CD4-positive, CD25-positive, alpha-beta regulatory T cell (primary cell): ENCODE results near the gene GLOD4. TPM values are rescaled to one million over a fixed set of nuclear protein-coding genes. Genes with fewer than 3 reads are reported as not detected.

ENCODE experiments used
- ATAC-seq, 2 donors: fragments of 150-1000 bp; cut with Tn5 transposase; one replicate each; pipeline ENCODE4 v1.10.0; 2021; ENCODE audit warnings: low read depth in 2 of 2, moderate number of reproducible peaks in 2 of 2, moderate library complexity in 1 of 2
- DNase-seq, 3 donors: peaks; one replicate each; pipeline versions ENCODE4 v3.0.0 to v3.0.0-alpha.2; 2012 to 2022; ENCODE audit warnings: mixed read lengths in 1 of 3
- H3K27ac ChIP-seq: one replicate; pipeline ENCODE4 v1.7.0; 2013; ENCODE audit warnings: mild to moderate bottlenecking, low read length; ENCODE audit not compliant: insufficient read depth, poor library complexity, severe bottlenecking
- H3K27me3 ChIP-seq: one replicate; pipeline ENCODE4 v1.7.0; 2013; ENCODE audit warnings: low read length; ENCODE audit not compliant: control insufficient read depth, insufficient read depth
- H3K36me3 ChIP-seq: one replicate; pipeline ENCODE4 v1.7.0; 2013; ENCODE audit warnings: mild to moderate bottlenecking, low read length, moderate library complexity; ENCODE audit not compliant: control insufficient read depth, insufficient read depth
- H3K4me1 ChIP-seq: 2 replicates; pipeline ENCODE4 v1.7.0; 2013; ENCODE audit warnings: mild to moderate bottlenecking, low read length; ENCODE audit not compliant: insufficient read depth, control insufficient read depth, poor library complexity, severe bottlenecking
- H3K4me3 ChIP-seq: one replicate; pipeline ENCODE4 v1.7.0; 2013; ENCODE audit warnings: low read depth, mild to moderate bottlenecking, low read length, moderate library complexity
- H3K9me3 ChIP-seq, 2 experiments: 1 replicate in 1 of 2; 2 replicates in 1 of 2; pipeline ENCODE4 v1.7.0; 2013; ENCODE audit warnings: low read length in 2 of 2, mild to moderate bottlenecking in 1 of 2, moderate library complexity in 1 of 2; ENCODE audit not compliant: control insufficient read depth in 2 of 2
- H3K27ac Mint-ChIP-seq, 3 donors: one replicate each; pipeline ENCODE4 v1.8.0; 2020 to 2022; ENCODE audit warnings: mild to moderate bottlenecking in 3 of 3, mixed read lengths in 3 of 3, moderate library complexity in 2 of 3
- H3K27me3 Mint-ChIP-seq: one replicate; pipeline ENCODE4 v1.8.0; 2022; ENCODE audit warnings: mild to moderate bottlenecking, mixed read lengths
- H3K36me3 Mint-ChIP-seq: one replicate; pipeline ENCODE4 v1.8.0; 2020; ENCODE audit warnings: mixed read lengths
- H3K4me1 Mint-ChIP-seq, 4 donors: one replicate each; pipeline ENCODE4 v1.8.0; 2020 to 2022; ENCODE audit warnings: mixed read lengths in 4 of 4, mild to moderate bottlenecking in 1 of 4
- H3K4me3 Mint-ChIP-seq, 4 donors: one replicate each; pipeline ENCODE4 v1.8.0; 2020 to 2022; ENCODE audit warnings: mild to moderate bottlenecking in 4 of 4, mixed read lengths in 4 of 4, moderate library complexity in 3 of 4
- H3K9me3 Mint-ChIP-seq, 7 donors: one replicate each; pipeline ENCODE4 v1.8.0; 2020 to 2022; ENCODE audit warnings: mixed read lengths in 7 of 7, mild to moderate bottlenecking in 3 of 7, moderate library complexity in 2 of 7
- polyA plus RNA-seq, 4 donors: library from polyadenylated mRNA; unstranded; fragments of 300-500 nt; fragmentation: Illumina TruSeq; gene quantifications; one replicate each; pipeline ENCODE4 v1.2.3, GENCODE V29; 2021
- total RNA-seq: library from RNA; stranded (reverse); gene quantifications from one replicate; pipeline ENCODE4 v1.2.3, GENCODE V29; 2022

GLOD4 gene
- total and polyA plus RNA-seq, 5 donors from 2014 or later: 65.0 to 115 (median 108) TPM

DNA sequence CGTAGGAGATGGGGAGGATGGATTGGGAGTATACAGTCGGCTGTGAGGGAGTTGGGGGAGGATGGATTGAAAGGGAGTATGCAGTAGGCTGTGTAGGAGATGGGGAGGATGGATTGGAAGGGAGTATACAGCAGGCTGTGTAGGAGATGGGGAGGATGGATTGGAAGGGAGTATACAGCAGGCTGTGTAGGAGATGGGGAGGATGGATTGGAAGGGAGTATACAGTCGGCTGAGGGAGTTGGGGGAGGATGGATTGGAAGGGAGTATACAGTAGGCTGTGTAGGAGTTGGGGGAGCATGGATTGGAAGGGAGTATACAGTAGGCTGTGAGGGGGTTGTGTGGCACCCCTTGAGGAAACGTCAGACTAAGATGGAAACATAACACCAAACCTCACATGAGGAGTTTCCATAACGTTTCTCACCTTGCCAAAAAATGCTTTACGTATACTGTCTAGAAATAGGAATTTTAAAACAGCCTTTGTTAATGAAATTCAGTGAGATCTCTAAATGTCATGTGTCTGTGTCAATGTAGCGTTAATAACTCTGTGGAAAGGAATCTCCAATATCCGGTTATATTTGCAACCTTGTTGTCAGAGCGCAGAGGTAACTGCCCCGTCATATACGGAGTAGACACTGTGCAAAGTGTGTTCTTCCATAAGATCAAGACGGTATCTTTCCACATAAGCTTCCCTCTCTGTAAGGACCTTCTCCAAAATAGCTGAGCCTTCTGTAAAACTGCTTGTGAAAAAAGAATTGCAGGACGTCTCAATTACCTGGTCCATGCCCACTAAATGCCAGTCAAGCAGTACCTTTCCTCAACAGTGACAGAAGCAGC lies 61.2 kb downstream of the GLOD4 start:
- no peaks in the 10 kb centered on the region for H3K9me3 ChIP-seq
- H3K36me3 ChIP-seq: no peaks in the 10 kb centered on the region
- DNase-seq: no peak
- Mint-ChIP-seq H3K4me3 (no peak overlapping the region), H3K36me3 (no peaks in the 10 kb centered on the region), H3K27me3 (no peaks in the 10 kb centered on the region), H3K9me3 (no peaks in the 10 kb centered on the region), H3K27ac (no peak overlapping the region), H3K4me1 (peaks cover 0 to 6% (median 4%) of the 10 kb centered on the region in 4 donors)
- no peak overlapping the region for H3K27ac ChIP-seq
- H3K4me3 ChIP-seq: no peak overlapping the region
- peaks cover 3% of the 10 kb centered on the region for H3K27me3 ChIP-seq
- ATAC-seq: no peak
- H3K4me1 ChIP-seq: no peaks in the 10 kb centered on the region

DNA sequence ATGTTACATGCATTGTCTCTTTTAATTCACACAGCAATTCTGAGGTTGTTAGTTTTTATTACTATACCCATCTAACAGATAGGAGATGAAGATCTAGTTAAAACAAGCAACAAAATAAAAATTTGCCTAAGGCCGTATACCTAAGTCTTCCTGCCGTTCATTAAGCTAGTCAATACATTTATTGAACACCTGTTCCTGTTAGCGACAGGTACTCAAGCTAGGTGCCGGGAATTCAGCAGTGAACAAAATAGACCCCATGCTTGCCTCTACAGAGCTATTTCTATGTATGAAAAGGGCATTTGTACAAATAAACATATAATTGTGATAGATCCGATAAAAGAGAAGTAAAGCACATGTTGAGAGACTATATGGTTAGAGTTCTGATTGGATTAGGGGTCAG lies 64.0 kb downstream of the GLOD4 start:
- H3K4me3 ChIP-seq: no peak overlapping the region
- H3K36me3 Mint-ChIP-seq: no peaks in the 10 kb centered on the region
- no peak for DNase-seq
- H3K4me1 ChIP-seq: peaks cover 23% of the 10 kb centered on the region
- H3K4me3 Mint-ChIP-seq: peak overlapping the region in 1 of 4 donors; percentile 80
- no peaks in the 10 kb centered on the region for H3K9me3 ChIP-seq
- peaks cover 5 to 19% (median 10%) of the 10 kb centered on the region in 4 donors for H3K4me1 Mint-ChIP-seq
- H3K27me3 ChIP-seq: peaks cover 3% of the 10 kb centered on the region
- H3K9me3 Mint-ChIP-seq: no peaks in the 10 kb centered on the region
- no peak overlapping the region for H3K27ac ChIP-seq
- no peaks in the 10 kb centered on the region for H3K36me3 ChIP-seq
- no peak for ATAC-seq
- H3K27me3 Mint-ChIP-seq: no peaks in the 10 kb centered on the region
- no peak overlapping the region for H3K27ac Mint-ChIP-seq

Other genes with a start within 250 kb of the GLOD4 start
- gene VPS53, start 67.4 kb downstream of the GLOD4 start, total RNA-seq: 79.1 TPM
- gene VPS53, start 67.4 kb downstream of the GLOD4 start, polyA plus RNA-seq: 1 to 10 TPM; 7.7 to 9.4 (median 8.4) TPM
- gene TLCD3A, start 49.7 kb downstream of the GLOD4 start, total RNA-seq: 0.67 TPM
- under 1 TPM; 0.17 to 0.51 (median 0.35) TPM for gene TLCD3A, start 49.7 kb downstream of the GLOD4 start, polyA plus RNA-seq
- gene GEMIN4, start 30.0 kb downstream of the GLOD4 start, total RNA-seq: 9.2 TPM
- gene GEMIN4, start 30.0 kb downstream of the GLOD4 start, polyA plus RNA-seq: 10 to 100 TPM; 15.7 to 34.7 (median 21.6) TPM
- 36.2 TPM for gene MRM3, start 73 bp upstream of the GLOD4 start, total RNA-seq
- gene MRM3, start 73 bp upstream of the GLOD4 start, polyA plus RNA-seq: 10 to 100 TPM; 23.2 to 33.1 (median 29.4) TPM
- 0.49 TPM for gene NXN, start 197.5 kb upstream of the GLOD4 start, total RNA-seq
- gene NXN, start 197.5 kb upstream of the GLOD4 start, polyA plus RNA-seq: under 1 TPM; 0.44 to 0.89 (median 0.73) TPM
- gene TIMM22, start 214.8 kb upstream of the GLOD4 start, total RNA-seq: 9.2 TPM
- 10 to 100 TPM; 23.9 to 28.4 (median 25.2) TPM for gene TIMM22, start 214.8 kb upstream of the GLOD4 start, polyA plus RNA-seq